HG03039 (cell line): ENCODE data around the gene TPST2.
A peak's percentile ranks its signal among the peaks of the same experiment; 100 is the strongest.

Source experiments
- ATAC-seq: cut with Tn5 transposase; IDR thresholded peaks from one replicate; pipeline ENCODE4 v1.9.1; 2021; ENCODE audit warnings: mild to moderate bottlenecking, moderate library complexity; ENCODE audit not compliant: unreplicated experiment

The TPST2 gene

DNA sequence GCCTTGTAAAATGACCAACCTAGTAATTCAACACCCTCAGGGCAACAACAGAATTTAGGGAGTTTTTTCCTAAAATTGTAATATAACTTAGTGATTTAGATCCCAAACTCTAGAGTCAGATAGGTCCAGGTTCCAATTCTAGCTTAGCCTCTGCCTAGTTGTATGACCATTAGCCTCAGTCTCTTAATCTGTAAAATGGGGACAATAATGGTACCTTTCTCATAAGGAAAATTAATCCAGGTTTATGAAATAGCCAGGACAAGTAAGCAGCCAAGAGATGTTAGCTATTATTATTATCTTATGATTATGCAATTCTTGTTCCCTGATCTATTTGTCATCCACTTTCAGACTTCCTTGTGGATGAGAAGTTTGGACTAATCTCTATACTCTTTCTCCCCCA is 81.8 kb downstream of the TPST2 start:
- no peak for ATAC-seq

DNA sequence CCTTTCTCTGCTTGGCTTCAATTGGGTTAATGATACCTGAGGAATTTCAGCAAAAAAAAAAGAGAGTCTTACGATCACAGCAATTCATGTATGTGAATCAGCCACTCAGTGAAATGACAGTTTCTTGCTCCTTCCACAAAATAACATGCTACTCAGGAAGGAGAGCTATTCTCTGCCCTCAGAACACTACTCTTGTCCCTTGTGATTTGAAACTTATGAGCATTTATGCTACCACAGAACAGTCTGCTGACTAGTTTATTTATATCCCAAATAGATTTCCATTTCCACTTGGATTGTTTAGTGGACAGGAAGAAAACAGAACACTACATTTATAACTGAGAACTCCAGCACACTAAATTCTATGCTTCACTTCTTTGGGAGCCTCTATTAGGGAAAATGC is 86.2 kb downstream of the TPST2 start:
- no peak for ATAC-seq

DNA sequence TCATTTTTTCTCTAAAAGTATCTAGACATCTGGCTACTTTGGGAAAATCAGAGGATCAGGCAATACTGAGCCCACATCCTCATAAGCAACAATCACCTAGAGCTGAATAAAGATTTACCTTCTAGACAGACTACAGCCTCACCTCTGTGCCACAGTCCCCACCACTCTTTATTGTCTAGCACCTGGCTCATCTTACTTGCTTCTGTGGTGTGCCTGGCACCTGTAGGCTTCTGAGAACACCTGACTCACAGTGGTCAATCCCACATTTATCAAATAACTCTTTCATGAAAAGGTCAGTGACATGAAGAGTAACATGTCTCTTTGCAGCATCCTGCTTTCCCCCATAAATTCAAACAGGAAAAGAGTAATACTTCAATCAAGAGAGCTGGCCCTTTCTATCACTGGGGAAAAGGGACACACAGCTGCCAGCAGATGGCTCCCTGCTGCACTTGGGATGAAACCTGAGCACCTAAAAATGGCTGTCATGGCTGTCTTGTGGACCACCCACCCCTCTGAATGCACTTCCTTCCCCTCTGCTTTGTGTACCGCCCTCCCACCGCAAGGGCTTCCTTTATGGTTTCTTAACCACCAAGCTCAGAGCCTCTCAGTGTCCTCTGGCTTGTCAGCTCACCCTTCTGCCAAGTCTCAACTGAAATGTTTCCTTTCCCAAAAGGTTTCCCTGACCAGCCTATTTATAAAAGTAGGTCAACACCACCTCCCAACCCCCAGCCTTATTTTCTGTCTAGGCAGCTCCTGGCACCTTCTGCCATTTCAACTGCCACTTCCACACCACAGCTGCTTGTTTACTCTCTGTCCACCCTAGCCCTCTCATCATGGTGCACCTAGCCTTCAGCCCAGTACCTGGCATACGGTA is 87.0 kb downstream of the TPST2 start:
- no peak for ATAC-seq

DNA sequence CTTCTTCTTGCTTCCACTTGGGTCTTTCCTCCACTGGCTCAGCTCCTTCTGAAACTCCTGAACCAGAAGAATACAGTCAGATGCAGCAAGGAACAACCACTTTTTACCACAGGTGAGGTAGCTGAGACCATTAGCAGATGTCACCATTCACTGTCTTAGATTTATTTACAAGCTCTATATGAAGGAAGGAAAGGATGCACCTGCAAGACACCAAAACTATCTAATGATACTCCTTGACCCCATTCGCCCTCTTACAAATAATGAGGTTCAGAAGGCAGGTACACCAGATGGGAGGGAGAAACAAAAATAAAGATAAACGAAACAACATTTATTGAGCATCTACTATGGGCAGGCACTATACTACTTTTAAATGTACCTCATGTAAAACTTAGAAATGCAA is 87.9 kb downstream of the TPST2 start:
- ATAC-seq, result no peak

DNA sequence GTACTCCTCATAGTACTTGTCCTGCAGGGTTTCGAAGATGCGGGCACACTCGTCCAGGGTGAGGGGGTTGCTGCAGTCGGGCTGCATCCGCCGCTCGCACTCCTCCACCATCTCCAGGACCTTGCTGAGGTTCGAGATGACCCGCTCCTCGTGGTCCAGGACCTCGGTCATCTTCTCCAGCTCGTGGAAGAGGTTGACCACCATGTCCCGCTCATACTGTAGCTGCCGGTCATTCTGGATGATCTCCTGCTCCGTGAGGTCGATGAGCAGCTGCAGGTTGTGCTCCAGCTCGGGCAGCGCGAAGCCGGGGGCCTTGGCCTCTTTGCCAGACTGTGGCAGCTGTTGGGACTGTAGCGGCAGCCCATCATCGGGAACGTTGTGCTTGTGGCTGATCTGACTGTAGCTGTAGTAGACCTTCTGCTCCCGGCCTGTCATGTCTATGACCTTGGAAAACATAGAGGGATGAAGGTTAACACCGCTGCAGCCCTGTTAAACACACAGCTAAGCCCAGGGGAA is 90.7 kb downstream of the TPST2 start:
- no peak for ATAC-seq

DNA sequence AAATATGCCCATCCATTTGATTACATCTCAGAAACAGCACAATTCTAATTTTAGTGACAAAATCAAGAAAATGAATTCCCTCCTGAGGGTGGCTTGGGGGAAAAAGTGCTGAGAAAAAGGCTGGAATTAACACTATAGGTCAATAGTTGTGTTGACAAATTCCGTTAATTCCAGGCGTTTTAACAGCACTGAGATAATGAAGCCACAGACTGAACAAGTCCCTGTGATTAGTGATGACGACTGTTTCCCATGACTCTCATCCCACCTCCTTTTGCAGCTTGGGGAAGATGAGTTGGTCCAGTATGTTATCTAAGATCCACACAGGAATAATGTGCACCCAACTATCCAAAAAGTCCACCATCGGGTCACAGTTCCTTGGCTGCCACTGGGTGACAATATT is 93.5 kb downstream of the TPST2 start:
- no peak for ATAC-seq

DNA sequence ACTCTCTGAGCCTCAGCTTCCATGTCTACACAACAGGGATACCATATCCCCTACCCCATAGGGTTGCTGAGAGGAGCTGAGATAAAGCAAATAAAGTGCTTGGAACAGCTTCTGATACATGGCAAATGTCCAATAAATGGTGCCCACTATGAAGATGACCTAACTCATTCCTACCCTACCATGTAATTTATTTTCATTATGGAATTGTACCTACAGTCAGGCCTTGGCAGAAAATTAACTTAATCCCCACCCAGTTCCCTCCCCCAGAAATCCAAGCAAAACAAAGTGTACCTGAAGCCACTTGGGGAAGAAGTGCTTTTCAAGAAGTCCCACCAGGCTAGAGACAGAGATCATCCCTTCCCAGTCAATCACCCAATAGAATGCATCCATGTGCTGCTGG is 95.4 kb downstream of the TPST2 start:
- no peak for ATAC-seq

DNA sequence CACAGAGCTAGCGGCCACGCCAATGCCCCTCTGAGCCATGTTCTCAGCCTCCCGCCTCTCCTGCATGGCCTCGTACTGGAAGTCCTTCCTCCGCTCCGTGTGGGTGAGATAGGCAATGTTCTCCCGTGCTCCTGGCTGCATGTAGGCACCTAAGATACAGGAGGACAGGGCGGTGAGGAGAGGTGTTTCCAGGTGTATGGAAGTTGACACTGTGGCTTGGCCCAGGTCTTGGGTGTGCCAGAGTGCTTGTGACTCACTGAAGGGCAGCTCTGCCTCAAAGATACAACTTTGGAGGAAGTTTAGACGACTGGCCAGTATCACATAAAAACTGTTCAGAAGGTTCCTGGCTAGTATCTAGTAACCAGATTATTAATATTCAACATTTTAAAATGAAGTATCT is 97.7 kb downstream of the TPST2 start:
- no peak for ATAC-seq

DNA sequence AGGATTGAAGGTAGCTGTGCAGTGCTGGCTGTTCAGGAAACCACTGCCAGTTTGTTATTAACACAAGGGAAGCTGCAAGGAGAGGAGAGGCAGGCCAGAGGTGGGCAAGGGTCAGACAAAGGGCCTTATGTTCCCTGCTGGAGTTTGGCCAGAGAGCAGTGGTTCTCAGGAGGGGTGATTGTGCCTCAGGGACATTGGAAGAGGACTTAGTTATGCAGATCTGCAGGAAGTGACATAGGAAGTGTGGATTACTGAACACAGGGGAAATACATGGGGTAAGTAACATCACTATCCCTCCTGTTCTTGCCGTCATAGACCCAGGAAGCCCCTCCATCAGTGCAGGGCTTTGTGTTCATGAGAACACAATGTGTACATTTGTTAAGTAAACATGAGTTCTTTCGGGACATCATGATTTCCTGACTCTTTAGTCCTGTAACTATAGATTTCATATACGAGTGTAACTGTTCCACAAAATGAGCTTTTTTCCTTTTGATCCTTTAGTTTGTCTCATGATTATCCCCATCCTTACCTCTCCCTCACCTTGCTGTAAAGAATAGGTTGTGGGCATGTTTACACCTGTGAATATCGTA is 100.4 kb downstream of the TPST2 start:
- no peak for ATAC-seq

DNA sequence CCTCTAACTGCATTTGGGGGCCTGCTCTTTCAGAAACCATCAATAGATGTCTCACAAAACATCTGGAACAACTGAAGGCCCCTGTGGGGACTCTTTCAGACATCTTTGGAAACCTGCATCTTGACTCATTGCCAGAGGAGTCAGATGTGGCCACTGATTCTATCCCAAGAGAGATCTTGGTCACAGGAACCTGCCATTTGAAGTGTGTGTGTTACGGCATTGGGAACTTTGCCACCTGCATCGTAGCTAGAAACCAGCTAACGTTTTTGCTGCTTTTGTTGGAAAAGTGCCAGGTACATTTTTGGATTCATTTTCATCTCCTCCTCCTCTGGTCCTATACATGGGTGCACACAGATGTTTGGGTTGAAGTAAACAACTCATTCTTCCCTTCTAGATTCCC is 101.9 kb downstream of the TPST2 start:
- no peak for ATAC-seq

DNA sequence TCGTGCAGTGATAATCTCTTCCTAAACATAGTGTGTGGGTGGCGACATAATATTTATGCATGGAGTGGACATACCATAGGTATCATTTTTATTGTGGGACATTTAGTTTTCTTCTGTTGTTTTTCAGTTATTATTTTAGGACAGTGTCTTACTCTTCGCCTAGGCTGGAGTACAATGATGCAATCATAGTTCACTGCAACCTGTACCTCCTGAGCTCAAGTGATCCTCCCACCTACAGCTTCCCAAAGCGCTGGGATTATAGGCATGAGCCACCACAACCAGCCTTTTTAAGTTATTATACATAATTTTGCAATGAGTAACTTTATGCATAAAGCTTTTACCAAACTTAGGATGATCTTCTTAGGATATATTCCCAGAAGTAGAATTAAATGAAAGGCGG is 103.5 kb downstream of the TPST2 start:
- no peak for ATAC-seq

DNA sequence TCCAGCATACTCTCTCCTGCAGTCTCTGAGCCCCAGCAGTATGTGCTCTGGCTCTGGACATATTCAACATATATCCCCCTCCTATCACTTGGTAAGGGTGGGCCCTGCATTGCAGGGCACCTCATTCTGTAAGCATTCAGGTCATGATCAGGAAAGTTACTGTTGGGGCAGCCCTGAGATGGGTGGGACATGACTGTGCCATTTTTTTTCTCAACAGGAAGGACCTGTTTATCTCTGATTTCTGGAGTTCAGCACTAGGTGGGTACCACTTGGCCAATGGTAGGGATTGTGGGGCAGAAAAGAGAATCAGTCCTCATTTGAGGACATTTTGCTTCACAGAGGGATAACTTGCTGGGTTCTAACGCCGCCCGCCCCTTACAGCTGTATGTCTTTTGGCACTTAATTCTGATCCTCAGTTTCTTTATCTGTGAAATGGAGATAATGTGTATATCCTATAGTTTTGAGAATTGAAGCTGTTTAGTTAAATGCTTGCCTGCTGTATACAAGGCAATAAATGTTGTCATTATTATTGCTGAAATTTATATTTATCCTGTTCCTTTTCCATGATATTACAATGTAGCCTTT is 104.0 kb downstream of the TPST2 start:
- no peak for ATAC-seq

DNA sequence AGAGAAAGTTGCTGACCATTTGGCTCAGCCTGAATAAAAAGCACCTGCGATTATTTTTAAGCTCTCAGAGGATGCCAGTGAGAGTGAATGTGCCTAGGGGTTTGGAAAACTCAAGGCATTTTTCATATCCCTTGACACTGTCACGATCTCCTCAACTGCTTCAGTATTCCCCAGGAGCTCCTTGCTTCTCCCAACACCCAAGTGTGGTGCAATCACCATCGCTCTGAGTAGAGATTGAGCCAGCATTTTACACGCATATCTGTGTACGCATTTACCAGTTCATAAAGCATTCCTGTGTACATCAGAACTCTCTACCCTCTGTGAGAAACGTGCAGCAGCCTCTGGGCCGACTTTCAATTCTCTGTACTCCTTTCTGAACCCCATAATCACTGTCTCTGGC is 104.9 kb downstream of the TPST2 start:
- no peak for ATAC-seq

DNA sequence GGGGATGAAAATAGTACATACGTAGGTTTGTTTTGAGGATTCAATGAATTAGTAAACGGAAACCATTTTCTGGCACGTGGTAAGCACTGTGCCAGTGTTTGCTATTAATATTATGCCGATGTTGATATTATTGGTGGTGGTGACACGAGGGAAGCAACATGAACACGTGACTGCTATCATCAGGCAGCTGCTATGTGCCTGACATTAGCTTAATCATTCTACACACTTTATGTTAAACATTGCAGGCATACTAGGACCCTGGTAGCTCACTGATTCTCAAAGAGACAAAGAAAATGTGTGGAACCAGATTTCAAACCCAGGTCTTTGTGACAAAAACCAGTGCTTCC is 105.6 kb downstream of the TPST2 start:
- ATAC-seq, result no peak

DNA sequence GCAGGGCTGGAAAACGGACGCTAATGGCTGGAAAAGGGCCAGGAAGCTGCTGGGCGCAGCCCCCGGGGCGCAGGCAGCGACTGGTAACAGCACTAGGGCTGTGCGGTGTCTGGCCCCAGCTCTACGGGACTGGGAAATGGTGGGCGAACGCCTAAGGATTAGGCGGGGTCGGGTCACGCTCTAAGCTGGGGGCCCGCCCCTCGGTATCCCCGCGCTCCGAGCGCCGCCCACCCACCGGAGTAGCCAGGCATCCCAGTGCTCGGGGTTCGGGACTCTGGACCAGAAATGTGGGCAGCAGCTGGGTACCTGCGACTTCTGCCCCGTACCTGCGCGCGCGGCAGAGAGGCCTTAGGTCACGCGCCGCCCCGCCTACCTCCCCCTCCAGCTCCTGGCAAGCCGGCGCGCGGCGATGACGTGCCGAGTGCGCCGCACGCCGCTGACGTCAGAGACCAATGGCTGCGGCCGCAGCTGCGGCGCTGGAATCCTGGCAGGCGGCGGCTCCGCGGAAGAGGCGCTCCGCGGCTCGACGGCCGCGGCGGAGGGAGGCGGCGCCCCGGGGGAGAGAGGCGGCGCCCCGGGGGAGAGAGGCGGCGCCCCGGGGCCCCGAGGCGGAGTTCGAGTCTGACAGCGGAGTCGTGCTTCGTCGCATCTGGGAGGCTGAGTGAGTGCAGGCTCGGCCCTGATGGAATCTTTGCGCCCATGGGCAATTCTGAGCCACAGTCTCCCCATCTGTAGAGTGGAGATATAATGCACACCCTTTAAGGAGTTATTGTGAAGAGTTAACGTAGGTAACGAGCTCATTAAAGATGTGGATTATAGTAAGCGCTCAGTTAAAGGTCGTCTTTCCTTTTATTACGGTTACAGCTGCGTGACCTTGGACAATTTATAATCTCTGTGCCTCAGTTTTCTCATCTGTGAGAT is 106.2 kb downstream of the TPST2 start, which contains the start of the genes HPS4 and SRRD:
HPS4 (minus strand) TSS at position 345 of the 921 bp plus-strand sequence. CDS start 2,021 bp downstream, outside the sequence.
SRRD (plus strand) TSS at position 439 of the 921 bp plus-strand sequence; CDS start at position 453, 14 bp downstream.
- peak; percentile 76 for ATAC-seq

DNA sequence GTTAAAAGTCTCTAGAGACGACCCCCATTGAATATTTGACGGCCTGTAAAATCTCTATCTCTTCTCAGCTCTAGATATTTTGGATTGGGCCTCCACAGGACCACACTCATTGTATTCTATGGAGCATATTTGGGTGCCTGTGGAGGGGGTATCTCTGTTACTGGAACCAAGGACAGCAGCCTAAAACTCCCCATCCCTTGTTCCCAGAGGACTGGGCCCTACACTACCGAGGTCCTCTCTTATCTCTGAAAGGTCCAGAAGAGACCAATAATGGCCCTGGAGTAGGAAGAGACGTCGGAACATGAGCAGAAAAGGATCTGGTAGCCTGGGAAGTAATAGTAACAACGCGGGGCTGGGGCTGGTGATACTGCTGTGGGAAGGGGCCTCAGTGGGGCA is 106.9 kb downstream of the TPST2 start:
- ATAC-seq, result no peak

DNA sequence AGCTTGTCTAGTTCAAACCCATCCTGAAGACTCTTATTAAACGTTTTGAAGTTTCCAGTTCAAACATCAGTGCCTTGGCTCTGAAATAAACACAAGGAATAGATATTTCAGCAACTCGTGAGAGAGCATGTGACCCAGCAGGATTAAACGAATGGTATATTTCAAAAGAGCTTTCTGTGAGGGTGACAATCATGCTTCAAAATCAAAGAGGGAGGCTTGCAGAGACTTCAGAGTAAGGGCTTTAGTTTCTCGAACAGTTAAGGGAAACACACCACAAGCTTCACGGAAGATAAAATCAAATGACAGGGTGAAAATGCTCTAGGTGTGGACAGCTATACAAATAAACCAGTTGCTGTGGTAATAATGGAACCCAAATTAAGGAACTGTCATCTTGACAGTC is 107.8 kb downstream of the TPST2 start:
- no peak for ATAC-seq

DNA sequence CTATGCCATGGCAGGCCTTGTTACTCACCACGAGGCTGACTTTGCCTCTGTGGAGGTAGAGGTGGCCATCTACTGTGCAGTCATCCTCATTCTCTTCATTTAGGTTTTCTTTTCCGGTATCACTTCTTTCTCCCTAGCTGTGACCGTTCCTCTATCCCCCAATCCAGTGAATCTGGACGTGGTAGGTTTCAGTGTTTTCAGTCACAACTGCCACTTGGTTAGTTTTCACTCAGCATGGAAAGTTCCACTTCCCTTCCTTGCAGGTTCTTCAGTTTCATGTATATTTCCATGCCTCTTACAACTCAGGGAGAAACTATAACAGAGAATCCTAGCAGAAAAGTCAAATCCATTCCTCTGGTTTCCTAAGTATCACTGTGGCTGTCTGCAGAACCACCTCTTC is 108.2 kb downstream of the TPST2 start:
- ATAC-seq, result no peak

DNA sequence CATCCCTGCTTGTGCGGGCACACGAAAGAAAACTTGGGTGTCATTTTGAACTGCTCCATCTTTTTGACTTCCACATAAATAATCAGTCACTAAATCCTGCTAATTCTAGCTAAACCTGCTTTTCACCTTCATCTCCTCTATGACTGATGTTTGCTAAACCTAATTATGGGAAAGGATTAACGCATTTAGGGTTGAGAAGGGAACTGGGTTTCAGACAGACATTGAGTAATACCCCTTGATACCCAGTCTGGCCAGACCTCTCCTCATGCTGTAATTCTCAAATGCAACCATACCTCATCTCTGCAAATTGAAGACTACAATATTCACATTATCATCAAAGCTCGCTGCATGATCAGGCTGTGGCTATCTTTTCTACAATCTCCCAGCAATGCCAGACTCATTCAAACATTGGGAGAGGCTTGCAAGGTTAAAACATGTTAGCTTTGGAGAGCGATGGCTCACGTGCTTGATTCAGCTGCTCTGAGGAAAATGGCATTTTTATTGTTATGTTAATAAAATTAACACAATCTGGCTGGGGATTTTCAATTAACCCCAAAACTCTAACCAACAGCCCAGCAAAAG is 108.7 kb downstream of the TPST2 start:
- ATAC-seq, result no peak

DNA sequence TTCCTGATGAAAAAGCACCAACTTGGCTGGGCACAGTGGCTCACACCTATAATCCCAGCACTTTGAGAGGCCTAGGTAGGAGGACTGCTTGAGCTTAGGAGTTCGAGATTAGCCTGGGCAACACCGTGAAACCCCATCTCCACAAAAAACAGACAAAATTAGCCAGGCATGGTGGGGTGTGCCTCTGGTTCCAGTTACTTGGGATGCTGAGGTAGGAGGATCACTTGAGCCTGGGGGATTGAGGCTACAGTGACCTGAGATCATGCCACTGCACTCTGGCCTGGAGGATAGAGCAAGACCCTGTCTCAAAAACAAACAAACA is 109.4 kb downstream of the TPST2 start:
- no peak for ATAC-seq
